ENCODE results near the gene LRMDA.

The LRMDA gene

GRCh38 chr10:76319661-76320060 lies 888.2 kb downstream of the LRMDA start:
- H3K4me3 ChIP-seq (ENCODE audit: low read depth, low read length): no peak overlapping the region
- in situ Hi-C loops (cut with HindIII; ENCODE audit: low sequenced_read_pairs): no loop called here
- no peak for TF ChIP-seq CTCF (IDR thresholded peaks at IDR 0.05; ENCODE audit: low read depth, low read length)
- peak; percentile 42 for DNase-seq (ENCODE audit: low read depth, low spot score)

- TF ChIP-seq CTCF (IDR thresholded peaks at IDR 0.05; ENCODE audit: low read depth, low read length): no peak
- DNase-seq (ENCODE audit: low read depth, low spot score): peak; percentile 48
- no peak overlapping the region for H3K4me3 ChIP-seq (ENCODE audit: low read depth, low read length)
- in situ Hi-C loops (cut with HindIII; ENCODE audit: low sequenced_read_pairs): no loop called here
These were observed 892.9 kb downstream of the LRMDA start for GRCh38 chr10:76324283-76324682.

- in situ Hi-C loops (cut with HindIII; ENCODE audit: low sequenced_read_pairs): no loop called here
- no peak for TF ChIP-seq CTCF (IDR thresholded peaks at IDR 0.05; ENCODE audit: low read depth, low read length)
- H3K4me3 ChIP-seq (ENCODE audit: low read depth, low read length): no peak overlapping the region
- no peak for DNase-seq (ENCODE audit: low read depth, low spot score)
These were observed 896.0 kb downstream of the LRMDA start for GRCh38 chr10:76327441-76327840.

GRCh38 chr10:76328348-76328747 lies 896.9 kb downstream of the LRMDA start:
- no peak for TF ChIP-seq CTCF (IDR thresholded peaks at IDR 0.05; ENCODE audit: low read depth, low read length)
- in situ Hi-C loops (cut with HindIII; ENCODE audit: low sequenced_read_pairs): no loop called here
- no peak for DNase-seq (ENCODE audit: low read depth, low spot score)
- no peak overlapping the region for H3K4me3 ChIP-seq (ENCODE audit: low read depth, low read length)

- no peak overlapping the region for H3K4me3 ChIP-seq (ENCODE audit: low read depth, low read length)
- in situ Hi-C loops (cut with HindIII; ENCODE audit: low sequenced_read_pairs): no loop called here
- no peak for TF ChIP-seq CTCF (IDR thresholded peaks at IDR 0.05; ENCODE audit: low read depth, low read length)
- DNase-seq (ENCODE audit: low read depth, low spot score): peak; percentile 54
These were observed 898.6 kb downstream of the LRMDA start for GRCh38 chr10:76329891-76330575.

- DNase-seq (ENCODE audit: low read depth, low spot score): no peak
- TF ChIP-seq CTCF (IDR thresholded peaks at IDR 0.05; ENCODE audit: low read depth, low read length): no peak
These were observed 900.3 kb downstream of the LRMDA start for GRCh38 chr10:76331742-76332141.

More at GRCh38 chr10:76331742-76332141, 900.3 kb downstream of the LRMDA start:
- in situ Hi-C loops (cut with HindIII; ENCODE audit: low sequenced_read_pairs): no loop called here
- H3K4me3 ChIP-seq (ENCODE audit: low read depth, low read length): no peak overlapping the region

All from astrocyte of the spinal cord (primary cell).